Daoy (cell line): ENCODE results near the gene KLC1. TPM values are rescaled to one million over a fixed set of nuclear protein-coding genes. Genes with fewer than 3 reads are reported as not detected.
A peak's percentile ranks its signal among the peaks of the same experiment; 100 is the strongest.

Source experiments
- DNase-seq: peaks from one replicate; pipeline ENCODE4 v3.0.0-alpha.2; 2015; ENCODE audit warnings: low read depth
- total RNA-seq: library from RNA; depleted of rRNA; stranded (reverse); fragments of >200 nt; shearing (Covaris generic); gene quantifications from 2 replicates; pipeline ENCODE4 v1.2.3, GENCODE V29; 2014

KLC1 gene
- total RNA-seq, 1 experiment from 2014 or later = 178 TPM

DNA sequence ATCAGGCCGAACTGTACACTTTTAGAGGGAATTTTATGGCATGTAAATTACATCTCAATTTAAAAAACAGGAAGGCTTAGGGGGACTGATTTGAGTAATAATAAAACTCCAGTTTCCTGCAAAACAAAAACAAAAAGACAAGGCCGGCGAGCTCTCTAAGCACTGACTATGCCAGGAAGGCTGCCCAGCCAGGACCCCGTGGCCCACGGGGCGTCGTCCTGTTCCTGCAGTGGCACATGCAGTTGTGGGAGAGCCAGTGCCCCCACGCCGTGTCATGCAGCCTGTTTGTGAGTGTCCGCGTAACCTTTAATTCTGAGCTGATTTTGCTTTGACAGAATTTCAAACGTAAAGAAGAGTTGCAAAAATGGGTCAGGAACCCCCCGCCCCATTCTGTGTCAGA, 75.7 kb downstream of the KLC1 start:
- DNase-seq = no peak

DNA sequence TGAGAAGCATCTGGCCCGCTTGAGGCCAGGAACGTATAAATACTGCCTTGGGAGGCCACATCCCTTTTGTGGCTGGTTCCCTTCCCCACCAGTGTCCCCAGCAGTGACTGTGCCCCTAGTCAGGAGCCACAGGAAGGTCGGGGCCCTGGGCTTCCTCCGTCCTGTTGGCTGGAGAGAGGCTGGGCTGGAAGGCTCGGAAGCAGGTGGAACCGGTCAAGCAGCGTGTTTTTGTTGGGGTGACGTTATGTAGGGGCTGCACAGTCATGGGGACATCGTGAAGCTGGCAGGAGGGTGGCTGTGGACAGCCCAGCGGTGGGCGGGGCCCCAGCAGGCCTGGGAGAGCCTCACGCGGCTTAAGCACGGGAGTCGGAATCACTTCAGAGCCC, 76.1 kb downstream of the KLC1 start:
- no peak for DNase-seq

DNA sequence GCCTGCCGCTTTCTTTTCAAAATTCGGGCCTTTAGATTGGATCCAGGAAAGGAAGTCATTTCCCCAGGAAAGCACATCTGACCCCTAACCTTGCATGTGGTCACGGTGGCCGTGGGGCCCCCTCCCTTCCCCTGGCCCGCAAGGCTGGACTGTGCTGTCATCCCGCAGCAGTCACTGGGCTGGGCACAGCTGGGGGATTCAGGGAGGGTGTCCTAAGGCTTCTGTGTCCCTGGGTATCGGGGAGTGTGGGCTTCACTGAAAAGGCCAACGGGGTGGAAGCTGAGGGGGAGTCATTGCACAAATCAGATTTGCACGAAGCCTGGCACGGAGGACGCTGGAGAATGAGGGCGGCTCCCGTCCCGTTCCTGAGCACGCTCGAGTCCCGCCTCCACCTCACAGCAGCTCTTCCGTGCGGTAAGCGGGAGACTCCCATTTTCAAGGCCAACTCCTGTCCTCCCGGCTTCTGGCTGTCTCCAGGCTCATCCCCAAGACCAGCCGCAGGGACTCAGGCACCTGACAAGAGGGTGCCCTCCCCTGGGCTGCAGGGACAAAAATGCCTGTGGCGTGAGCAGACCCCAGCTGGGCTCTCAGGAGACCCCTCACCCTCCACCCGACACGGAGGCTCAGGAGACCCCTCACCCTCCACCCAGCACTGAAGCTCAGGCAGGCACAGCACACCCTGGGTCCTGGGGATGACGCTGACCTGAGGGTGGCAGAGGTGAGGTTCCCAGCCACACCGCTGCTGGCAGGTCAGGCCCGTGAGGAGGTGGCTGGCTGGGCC, 76.7 kb downstream of the KLC1 start:
- DNase-seq = no peak

DNA sequence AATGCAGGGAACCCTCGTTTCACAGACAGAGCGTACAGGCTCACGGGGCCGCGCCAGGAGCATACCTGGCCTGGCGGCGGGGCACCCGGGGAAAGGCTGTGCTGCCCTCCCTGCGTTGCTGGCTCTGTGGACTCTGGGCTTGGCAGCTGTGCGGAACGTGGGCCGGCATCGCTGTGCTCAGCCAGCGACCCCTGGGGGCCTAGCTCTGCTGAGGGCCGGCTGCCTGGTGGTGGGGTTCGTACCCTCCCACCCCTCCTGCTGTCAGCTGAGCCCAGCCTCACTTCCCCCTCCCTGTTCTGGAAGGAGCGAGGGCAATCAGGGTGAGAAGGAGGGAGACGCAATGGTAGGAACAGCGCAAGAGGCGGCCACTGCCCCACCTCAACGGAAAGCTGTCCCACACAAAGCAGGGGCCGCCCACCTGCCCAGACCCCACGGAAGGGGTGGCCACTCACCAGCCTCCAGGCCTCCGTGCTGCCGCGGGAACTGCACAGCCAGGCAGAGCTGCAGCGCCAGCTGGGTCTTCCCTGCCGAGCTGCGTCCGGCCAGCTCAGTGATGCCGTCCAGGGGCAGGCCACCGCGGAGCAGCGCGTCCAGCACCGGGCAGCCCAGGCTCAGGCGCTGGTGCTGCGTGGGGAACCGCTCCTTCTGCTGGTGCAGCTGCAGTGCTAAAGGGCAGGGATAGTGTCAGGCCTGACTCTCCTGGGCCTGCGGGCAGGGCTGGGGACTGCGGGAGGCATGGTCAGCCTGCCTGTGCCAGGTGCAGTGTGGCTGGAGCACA, 77.7 kb downstream of the KLC1 start:
- no peak for DNase-seq

DNA sequence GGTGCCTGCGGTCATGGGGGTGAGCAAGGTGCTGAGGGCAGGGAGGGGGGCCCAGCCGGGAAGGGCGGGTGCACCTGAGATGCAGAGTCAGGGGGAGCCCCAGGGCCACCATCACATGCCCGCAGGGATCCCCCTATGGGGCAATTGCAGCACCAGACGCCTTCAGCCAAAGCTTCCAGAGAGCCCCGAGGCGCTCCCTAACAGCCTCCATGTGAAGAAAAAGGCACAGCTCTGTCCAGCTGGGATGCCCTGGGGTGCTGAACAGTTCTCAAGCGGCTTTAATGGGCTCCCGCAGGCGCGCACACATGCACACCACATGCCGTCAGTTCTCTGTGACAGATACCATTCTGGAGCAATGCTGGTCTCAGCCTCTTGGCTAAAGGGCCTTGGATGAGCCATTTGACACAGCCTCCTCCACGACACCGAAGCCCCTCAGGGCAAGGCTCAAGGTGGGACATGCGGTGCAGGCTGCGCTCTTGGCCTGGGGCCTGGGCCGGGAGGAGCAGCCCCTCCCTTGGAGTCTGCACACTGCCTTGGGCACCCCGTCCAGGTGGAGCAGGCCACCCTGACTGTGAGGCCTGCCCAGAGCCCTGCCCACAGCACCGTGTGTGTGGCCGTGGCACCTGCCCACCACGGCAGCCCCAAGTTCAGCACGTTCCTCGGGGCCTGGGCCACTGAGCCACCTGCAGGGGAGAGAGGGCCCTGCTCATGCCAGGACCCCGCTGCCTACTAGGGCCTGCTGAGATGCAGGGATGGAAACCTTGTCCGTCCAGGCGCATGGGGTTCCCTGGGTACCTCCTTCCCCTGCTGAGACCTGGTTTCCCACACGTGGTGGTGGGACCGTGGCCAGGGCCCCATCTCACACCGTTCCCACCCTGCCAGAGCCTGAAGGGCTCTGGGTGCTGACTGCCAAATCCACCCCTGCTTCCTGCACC, 78.6 kb downstream of the KLC1 start:
- no peak for DNase-seq

DNA sequence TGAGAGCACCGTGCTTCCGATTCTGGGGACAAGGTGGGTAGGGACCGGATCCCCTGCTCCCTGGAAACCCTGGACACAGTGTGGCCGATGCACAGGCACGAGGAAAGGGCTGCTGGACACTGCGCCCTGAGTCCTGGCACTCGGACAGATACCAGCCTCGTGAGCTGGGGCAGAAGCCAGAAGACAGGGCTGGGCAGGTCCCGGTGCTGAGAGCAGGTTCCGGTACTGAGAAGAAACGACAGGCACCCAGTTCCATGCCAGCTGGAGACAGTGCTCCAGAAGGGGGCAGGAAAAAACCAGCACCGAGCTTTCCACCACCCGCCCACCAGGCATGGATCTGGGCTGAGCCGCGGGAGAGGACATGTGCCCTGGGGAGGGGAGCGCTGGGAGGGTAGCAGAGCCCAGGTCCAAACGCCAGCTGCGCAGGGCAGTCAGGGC, 79.8 kb downstream of the KLC1 start:
- no peak for DNase-seq

DNA sequence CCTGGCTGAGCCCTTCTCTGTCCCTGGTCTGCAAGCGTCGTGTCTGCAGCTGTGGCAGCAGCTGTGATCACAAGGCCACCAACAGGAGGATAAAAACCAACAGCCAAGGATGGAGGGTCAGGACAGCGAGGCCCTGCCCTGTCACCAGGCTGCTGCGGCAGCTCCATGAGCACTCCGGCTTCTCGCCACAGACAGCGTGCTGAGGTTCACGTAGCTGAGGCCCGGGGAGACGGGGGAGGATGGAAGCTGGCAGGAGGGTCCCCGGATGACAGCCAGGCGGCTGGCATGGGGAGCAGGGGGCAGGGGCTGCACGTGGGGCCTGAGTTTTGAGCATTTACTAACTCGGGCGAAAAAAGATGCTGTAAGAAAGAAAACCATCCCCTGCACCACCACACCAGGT, 80.8 kb downstream of the KLC1 start:
- no peak for DNase-seq

DNA sequence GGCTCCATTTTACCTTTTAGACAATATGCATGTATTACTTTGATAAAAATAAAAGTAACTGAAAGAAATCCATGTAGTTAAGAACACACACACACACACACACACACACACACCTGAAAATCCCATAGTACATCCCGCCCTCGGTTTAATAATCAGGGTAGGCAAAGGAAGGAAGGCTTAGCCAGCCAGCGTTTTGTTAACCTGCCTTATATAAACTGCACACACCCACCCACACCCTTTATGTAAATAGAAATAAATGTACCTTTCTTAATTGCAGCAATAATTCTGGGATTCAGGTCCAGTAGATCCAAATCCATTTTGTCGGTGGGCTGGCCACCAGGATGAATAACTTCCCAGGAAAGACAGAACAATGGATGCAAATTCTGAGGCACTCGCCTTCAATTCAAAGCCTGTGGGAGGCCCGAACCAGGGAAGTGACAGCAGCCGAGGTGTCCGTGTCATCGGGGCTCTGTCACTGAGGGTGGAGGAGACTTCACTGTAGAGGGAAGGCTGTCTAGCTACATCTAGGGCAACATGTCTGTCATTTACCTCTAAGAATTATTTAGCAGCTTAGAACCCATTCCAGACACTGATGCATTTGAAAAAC, 81.9 kb downstream of the KLC1 start:
- no peak for DNase-seq

DNA sequence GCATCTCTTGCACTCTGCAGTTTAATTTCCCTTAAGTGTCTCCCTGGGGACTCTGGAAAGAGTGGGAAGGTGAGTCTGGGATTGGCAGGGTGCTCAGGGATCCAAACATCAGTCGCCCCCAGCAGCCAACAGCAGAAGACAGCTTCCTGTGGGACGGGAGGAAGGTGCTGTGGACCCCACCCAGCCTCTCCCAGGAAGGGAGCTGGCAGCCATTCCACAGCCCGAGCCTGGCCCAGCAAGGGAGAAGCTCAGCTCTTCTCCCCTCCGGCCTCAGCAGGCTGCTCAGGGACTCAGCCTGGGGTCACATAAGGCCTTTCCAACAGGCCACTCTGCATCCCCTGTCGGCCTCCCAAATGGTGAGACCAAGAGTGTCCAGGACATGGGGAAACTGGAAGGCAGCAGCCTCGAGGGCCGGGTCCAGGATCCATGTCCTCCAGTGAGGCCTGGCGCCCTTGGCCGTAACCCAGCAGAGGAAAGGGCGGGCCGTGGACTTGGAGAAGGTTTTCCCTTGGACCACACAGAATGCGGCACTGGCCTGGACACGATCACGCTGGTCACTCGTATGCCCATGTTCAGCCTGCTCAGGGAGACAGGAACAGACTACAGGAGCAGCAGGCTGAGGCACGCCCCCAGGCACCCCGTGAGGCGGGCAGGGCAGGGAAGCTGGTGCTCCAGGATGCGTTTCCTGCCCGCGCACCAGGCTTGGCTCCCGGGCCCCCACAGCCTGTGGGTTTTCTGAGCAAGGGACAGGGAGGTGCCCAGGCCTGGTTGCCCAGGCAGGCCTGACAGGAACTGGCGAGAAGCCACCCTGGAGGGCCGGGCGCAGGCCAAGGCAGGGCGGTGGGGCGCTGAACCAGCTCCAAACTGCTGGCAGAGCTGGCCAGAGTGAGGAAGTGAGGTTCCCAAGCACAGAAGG, 82.8 kb downstream of the KLC1 start:
- no peak for DNase-seq

DNA sequence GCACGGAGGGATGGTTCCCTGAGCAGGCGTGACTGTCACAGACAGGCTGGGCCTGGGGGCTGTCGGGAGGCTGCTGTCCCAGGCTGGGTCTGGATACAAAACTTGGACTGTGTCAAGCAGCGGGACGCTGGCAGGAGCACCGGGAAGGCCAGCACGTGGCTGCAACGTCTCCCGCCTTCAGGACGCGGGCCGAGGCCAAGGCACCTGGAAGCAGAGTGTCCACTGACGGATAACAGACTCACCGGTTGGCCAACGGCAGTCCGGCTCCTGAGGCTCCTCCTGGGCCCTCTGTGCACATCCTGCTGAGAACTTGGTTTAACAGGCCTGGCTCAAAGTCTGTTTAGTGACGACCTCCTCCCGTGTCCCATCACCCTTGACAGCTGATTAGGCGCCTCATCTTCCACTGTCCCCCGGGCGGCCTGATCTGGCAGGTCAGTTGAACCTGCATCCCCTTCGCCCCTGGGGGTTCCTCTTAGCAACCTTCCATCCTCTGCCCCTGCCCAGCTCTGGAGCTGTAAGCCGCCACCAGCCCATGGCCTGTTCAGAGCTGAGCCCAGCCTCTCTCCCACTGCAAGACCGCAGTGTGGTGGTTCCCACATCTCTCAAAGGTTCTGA, 83.7 kb downstream of the KLC1 start:
- no peak for DNase-seq

DNA sequence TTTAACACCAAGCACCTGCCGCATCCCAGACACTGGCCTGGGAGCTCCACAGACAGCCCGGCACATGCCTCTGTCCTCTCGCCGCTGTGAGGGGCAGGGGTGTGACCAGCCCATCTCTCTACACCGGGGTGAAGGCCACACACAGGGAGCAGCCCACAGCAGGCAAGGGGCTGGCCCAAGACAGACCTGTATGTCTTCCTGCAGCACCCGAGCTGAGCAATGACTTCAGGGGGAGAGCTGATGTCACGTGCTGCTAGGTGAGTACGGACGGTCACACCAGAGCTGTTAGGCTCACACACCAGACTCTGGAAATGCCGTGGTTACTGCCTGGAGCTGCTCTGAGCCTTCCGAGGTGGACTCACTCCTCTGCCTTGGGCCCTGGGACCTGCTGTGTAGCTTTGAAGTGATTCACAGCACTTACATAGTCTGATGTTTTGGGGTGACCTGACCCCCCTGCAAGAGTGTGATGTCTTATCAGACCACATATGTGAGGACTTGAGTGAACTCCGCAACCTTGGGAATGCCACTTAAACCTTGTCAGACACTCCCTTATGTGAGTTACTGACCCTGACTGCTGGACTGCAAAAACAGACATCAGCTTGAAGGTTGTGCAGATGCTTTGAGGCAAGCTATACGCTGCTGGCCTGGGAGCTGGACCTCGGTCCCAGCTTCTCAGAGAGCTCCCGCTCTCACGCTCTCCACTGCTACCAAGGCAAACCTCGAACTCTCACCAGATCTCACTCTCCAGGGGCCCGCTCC, 84.5 kb downstream of the KLC1 start:
- no peak for DNase-seq

DNA sequence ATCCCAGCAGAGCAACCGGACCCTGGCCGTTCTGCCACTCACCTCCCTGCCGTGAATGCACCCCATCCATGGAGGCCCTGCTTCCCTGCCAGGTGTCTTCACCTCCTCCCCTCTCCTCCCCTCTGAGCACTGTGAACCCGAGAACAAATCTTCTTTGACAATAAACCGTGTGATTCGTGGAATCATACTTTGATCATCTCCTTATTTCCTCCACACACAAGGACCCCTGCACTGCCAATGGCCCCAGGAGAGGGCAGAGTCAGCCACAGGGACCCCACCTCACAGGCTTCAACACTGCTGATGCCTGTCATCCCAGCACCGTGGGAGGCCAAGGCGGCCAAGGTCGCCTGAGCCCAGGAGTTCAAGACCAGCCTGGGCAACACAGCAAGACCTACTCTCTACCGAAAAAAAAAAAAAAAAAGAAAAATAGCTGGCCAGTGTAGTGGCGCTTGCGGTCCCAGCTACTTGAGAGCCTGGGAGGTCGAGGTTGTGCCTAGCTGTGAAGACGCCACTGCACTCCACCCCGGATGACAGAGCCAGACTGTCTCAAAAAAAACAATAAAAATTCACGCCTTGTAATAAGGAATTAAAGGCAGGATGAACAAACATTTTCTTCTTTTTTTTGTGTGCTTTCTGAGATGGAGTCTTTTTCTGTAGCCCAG, 85.2 kb downstream of the KLC1 start:
- DNase-seq = no peak

DNA sequence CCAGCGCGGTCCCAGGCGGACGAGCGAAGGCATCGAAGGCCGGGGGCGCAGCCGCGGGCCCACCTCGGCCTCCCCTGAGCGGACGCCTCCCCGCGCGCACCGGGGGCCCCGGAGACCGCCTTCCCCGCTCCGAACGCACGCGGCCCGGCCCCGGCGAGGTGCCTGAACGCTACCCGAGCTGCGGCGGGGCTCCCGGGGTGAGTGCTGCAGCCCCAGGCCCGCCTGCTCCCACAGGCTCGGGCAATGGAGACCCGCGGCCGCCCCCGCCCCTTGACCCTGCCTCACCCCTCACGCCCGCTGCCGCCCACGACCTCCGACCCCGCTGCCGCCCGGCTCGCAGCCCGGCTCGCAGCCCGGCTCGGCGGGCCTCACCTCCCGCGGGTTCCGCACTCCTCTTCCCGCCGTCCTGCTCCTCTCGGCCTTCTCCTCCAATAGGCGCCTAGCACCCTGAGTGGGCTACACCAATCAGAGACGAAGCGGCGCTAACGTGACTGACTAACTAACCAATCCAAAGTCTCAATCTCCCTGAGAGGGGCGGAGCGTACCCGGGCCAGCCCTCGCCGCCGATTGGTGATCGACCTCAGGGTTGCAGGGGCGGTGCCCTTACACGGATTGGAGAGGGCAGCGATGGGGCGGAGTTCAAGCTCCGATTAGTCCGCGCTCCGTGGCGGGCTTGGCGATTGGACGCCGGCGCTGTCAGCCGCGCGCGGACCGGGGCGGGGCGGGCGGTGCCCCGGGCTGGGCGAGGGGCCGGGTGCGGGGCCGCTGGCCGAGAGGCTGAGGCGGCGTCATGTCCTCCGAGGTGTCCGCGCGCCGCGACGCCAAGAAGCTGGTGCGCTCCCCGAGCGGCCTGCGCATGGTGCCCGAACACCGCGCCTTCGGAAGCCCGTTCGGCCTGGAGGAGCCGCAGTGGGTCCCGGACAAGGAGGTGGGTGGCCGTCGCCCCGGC, 86.3 kb downstream of the KLC1 start, which contains the start of the genes XRCC3 and ZFYVE21:
XRCC3 (minus strand) TSS at position 400 of the 949 bp plus-strand sequence. CDS start 4,364 bp downstream, outside the sequence.
ZFYVE21 (plus strand) TSS at position 759 of the 949 bp plus-strand sequence; CDS start at position 791, 32 bp downstream.
- peak; percentile 100 for DNase-seq

DNA sequence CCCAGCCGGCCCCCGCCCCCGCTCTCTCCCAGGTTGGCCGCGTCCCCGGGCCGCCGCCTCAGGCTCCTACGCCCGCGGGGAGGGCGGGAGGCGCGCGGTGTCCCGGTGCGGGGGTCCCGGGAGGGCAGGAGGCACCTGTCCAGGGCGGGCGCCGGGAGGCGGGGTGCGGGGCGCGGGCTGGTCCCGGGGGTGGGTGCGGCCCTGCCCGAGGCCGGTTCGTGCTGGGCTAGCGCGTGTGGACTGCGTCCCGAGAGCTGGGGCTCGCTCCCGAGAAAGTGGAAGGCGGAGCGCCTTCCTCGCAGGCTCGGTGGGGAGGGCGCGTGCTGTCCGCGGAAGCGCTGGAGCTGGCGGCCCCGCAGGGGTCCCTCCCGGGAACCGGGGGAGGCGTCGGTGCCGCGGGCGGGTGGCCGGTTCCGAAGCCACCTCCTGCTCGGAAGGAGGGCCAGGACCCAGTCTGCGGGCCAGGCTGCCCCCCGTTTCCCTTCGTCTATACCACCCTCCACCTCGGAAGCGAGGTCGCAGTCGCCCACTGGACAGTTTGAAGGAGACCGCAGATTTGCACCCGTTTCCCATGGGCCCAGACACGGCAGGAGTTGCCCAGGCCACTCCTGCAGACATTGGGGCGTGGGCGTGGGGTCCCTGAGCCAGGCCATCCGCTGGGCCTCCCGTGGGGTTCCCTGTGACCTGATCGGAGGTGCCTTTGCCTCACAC, 87.2 kb downstream of the KLC1 start:
- DNase-seq = peak; percentile 39

DNA sequence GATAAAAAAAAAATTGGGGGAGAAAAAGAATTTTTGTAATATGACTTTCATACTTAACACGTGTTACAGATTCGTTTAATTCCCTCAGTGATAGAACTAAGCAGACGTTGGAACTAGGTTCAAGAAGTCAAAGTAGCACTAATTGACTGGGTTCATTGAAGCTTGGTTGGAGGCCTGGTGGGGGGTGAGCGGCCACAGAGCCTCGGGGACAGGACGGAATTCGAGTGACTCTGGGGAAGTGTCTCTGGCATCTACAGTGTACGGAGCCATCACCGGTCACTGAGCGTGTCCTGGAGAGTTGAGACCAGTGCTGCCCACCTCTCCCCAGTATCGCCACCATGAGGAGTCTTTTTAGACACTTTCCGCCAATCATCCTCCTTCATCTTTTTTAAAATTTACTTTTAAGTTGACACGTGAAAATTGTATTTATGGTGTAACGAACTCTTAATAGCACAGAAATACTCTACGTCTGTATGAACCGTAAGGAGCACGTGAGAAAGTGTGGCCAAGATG, 87.9 kb downstream of the KLC1 start:
- DNase-seq = no peak

DNA sequence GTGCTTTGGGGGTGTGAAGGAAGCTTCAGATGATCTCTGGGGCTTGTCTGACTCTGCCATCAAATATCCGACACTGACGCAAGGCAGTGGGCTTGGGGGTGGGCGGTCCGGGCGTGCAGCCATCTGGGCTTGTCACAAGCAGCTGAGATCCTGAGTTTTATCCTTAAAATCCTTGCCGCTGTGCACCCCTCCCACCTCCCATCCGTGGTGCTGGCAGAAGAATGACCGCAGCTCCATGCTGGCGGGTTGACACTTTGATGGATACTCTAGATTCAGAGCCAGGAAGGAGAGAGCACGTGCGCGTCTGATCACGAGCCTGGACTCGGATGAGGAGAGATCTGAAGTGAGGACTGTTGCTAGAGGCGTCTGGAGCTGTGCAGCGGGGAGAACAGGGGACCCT, 89.6 kb downstream of the KLC1 start:
- no peak for DNase-seq
